ENCODE results near the gene C22orf31. TPM values are rescaled to one million over a fixed set of nuclear protein-coding genes. Genes with fewer than 3 reads are reported as not detected.

The C22orf31 gene
- total RNA-seq, 1 experiment from 2014 or later: not detected

GRCh38 chr22:29016067-29016938 lies 45.3 kb downstream of the C22orf31 start:
- CTCF ChIA-PET: no interaction called here
- Histone ChIP-seq H3K79me2 (ENCODE audit: insufficient read depth, low read length) (peaks cover 6% of the 10 kb centered on the region; the same call in 1 of the 2 replicates), H2AFZ (ENCODE audit: low read depth, low read length, poor library complexity, severe bottlenecking) (no peak overlapping the region), H3K27ac (ENCODE audit: low read depth, low read length) (no peak overlapping the region), H3K4me2 (ENCODE audit: low read length) (no peak overlapping the region), H3K9ac (ENCODE audit: low read length) (no peak overlapping the region), H3K36me3 (ENCODE audit: control insufficient read depth in 1 of 2, insufficient read depth in 2 of 2, low read length in 2 of 2) (peaks cover 0 to 4% of the 10 kb centered on the region in 2 experiments; a peak in 1 of 4 replicates), H3K27me3 (ENCODE audit: insufficient read depth, low read length) (no peaks in the 10 kb centered on the region), H3K4me3 (replicated peaks in 1 of 2; ENCODE audit: low read depth in 1 of 2, low read length in 2 of 2) (no peak overlapping the region), H4K20me1 (ENCODE audit: insufficient read depth) (no peaks in the 10 kb centered on the region), H3K9me2 (ENCODE audit: insufficient read depth) (no peaks in the 10 kb centered on the region), H3K9me3 (ENCODE audit: control insufficient read depth in 1 of 2, insufficient read depth in 1 of 2, low read depth in 1 of 2, low read length in 2 of 2) (peaks cover 3 to 12% of the 10 kb centered on the region in 2 experiments; a peak in 1 of 4 replicates), H3K4me1 (ENCODE audit: control insufficient read depth in 1 of 2, insufficient read depth in 2 of 2, low read length in 2 of 2) (peaks cover 0 to 5% of the 10 kb centered on the region in 2 experiments; a peak in 2 of 4 replicates)
- no peak for TF ChIP-seq EGR1 (IDR thresholded peaks at IDR 0.05; ENCODE audit: low read depth)
- DNase-seq (ENCODE audit: low read depth, low spot score) (no peak), ATAC-seq (no peak)
- BruUV-seq (replicated peaks): no TSS peak
- RAD21 ChIA-PET (ENCODE audit: low non-redundant PET in 1 of 2, low total read pairs in 2 of 2, uncharacterized antibody in 2 of 2, unreplicated experiment in 2 of 2): no interaction called here
- POLR2A ChIA-PET: no interaction called here
- intact Hi-C loops (cut with micrococcal nuclease): no loop called here

GRCh38 chr22:29014773-29015172 lies 46.9 kb downstream of the C22orf31 start:
- H3K9ac ChIP-seq (ENCODE audit: low read length): no peak overlapping the region
- no peaks in the 10 kb centered on the region for H3K27me3 ChIP-seq (ENCODE audit: insufficient read depth, low read length)
- DNase-seq (ENCODE audit: low read depth, low spot score) (no peak), ATAC-seq (no peak)
- ChIA-PET RAD21 (ENCODE audit: low non-redundant PET in 1 of 2, low total read pairs in 2 of 2, uncharacterized antibody in 2 of 2, unreplicated experiment in 2 of 2) (no interaction called here), POLR2A (no interaction called here), CTCF (no interaction called here)
- intact Hi-C loops (cut with micrococcal nuclease): no loop called here
- TF ChIP-seq REST (IDR thresholded peaks at IDR 0.05; ENCODE audit: low read depth) (no peak), RAD21 (IDR thresholded peaks at IDR 0.05; ENCODE audit: low read depth) (no peak), EZH2 (IDR thresholded peaks at IDR 0.05) (no peak), POLR2AphosphoS5 (IDR thresholded peaks at IDR 0.05; ENCODE audit: low read depth, low read length) (no peak), ELF1 (IDR thresholded peaks at IDR 0.05; ENCODE audit: borderline replicate concordance, low read depth) (no peak), SRF (IDR thresholded peaks at IDR 0.05; ENCODE audit: low read depth) (no peak), YY1 (IDR thresholded peaks at IDR 0.05; ENCODE audit: extremely low read depth, insufficient replicate concordance, low read depth, low read length) (no peak), CEBPB (IDR thresholded peaks at IDR 0.05; ENCODE audit: low read depth) (no peak), EZH2phosphoT487 (IDR thresholded peaks at IDR 0.05; ENCODE audit: borderline replicate concordance) (no peak)
- H3K4me1 ChIP-seq (ENCODE audit: control insufficient read depth in 1 of 2, insufficient read depth in 2 of 2, low read length in 2 of 2): peaks cover 0 to 5% of the 10 kb centered on the region in 2 experiments; a peak in 2 of 4 replicates
- no peaks in the 10 kb centered on the region for H3K9me2 ChIP-seq (ENCODE audit: insufficient read depth)
- H3K4me3 ChIP-seq (replicated peaks in 1 of 2; ENCODE audit: low read depth in 1 of 2, low read length in 2 of 2): no peak overlapping the region
- no peaks in the 10 kb centered on the region for H4K20me1 ChIP-seq (ENCODE audit: insufficient read depth)
- no peak overlapping the region for H3K4me2 ChIP-seq (ENCODE audit: low read length)
- H3K27ac ChIP-seq (ENCODE audit: low read depth, low read length): no peak overlapping the region
- H3K36me3 ChIP-seq (ENCODE audit: control insufficient read depth in 1 of 2, insufficient read depth in 2 of 2, low read length in 2 of 2): peaks cover 0 to 4% of the 10 kb centered on the region in 2 experiments; a peak in 1 of 4 replicates
- no peak overlapping the region for H2AFZ ChIP-seq (ENCODE audit: low read depth, low read length, poor library complexity, severe bottlenecking)
- peaks cover 3 to 12% of the 10 kb centered on the region in 2 experiments; a peak in 1 of 4 replicates for H3K9me3 ChIP-seq (ENCODE audit: control insufficient read depth in 1 of 2, insufficient read depth in 1 of 2, low read depth in 1 of 2, low read length in 2 of 2)
- peaks cover 11% of the 10 kb centered on the region; the same call in 1 of the 2 replicates for H3K79me2 ChIP-seq (ENCODE audit: insufficient read depth, low read length)
- no TSS peak for BruUV-seq (replicated peaks)

All from HCT116 (cell line).